HTR-8/SVneo (cell line): ENCODE results near the gene TRAF3.
"Not testable (repeated sequence)": the region's sequence is repeated elsewhere in the genome, so short reads cannot be mapped to it uniquely, and the experiment has no call there.

Source experiments
- DNase-seq: peaks from one replicate; pipeline ENCODE4 v3.0.0; 2011; ENCODE audit warnings: low spot score, mixed read lengths; ENCODE audit not compliant: insufficient read length
- FAIRE-seq: peaks from 2 replicates; lab custom pipeline; 2011; peaks lifted over from hg19 to GRCh38; lab: Jason Lieb, UNC

Gene TRAF3

GRCh38 chr14:102849526-102850379 lies 72.5 kb downstream of the TRAF3 start:
- FAIRE-seq (peak; percentile 48), DNase-seq (no peak)

- no peak for DNase-seq
- FAIRE-seq, result no peak
These were observed 76.4 kb downstream of the TRAF3 start for GRCh38 chr14:102853648-102854047.

- no peak for DNase-seq
- FAIRE-seq, result no peak
These were observed 76.9 kb downstream of the TRAF3 start for GRCh38 chr14:102854091-102854703.

GRCh38 chr14:102856179-102856578 lies 78.9 kb downstream of the TRAF3 start:
- FAIRE-seq, result no peak
- DNase-seq, result no peak

- FAIRE-seq (no peak), DNase-seq (no peak)
These were observed 80.2 kb downstream of the TRAF3 start for GRCh38 chr14:102857444-102857843.

GRCh38 chr14:102859911-102860310 lies 82.7 kb downstream of the TRAF3 start:
- FAIRE-seq (no peak), DNase-seq (no peak)

GRCh38 chr14:102862154-102862773 lies 85.0 kb downstream of the TRAF3 start:
- DNase-seq (no peak), FAIRE-seq (no peak)

GRCh38 chr14:102863381-102863780 lies 86.1 kb downstream of the TRAF3 start:
- FAIRE-seq (no peak), DNase-seq (no peak)

- FAIRE-seq, DNase-seq: not testable (repeated sequence)
These were observed 88.7 kb downstream of the TRAF3 start for GRCh38 chr14:102865916-102866315.

GRCh38 chr14:102866982-102867761 lies 89.9 kb downstream of the TRAF3 start:
- FAIRE-seq, result no peak
- DNase-seq, result no peak

GRCh38 chr14:102867826-102868580 lies 90.8 kb downstream of the TRAF3 start:
- DNase-seq (no peak), FAIRE-seq (no peak)

GRCh38 chr14:102868956-102869547 lies 91.8 kb downstream of the TRAF3 start:
- no peak for FAIRE-seq
- no peak for DNase-seq

- no peak for FAIRE-seq
- no peak for DNase-seq
These were observed 93.0 kb downstream of the TRAF3 start for GRCh38 chr14:102870246-102870645.

GRCh38 chr14:102870994-102871831 lies 94.0 kb downstream of the TRAF3 start:
- FAIRE-seq (no peak), DNase-seq (no peak)

- DNase-seq, result no peak
- no peak for FAIRE-seq
These were observed 94.8 kb downstream of the TRAF3 start for GRCh38 chr14:102872020-102872419.

- no peak for FAIRE-seq
These were observed 95.9 kb downstream of the TRAF3 start for GRCh38 chr14:102873131-102873530.

GRCh38 chr14:102873546-102874061 lies 96.4 kb downstream of the TRAF3 start:
- no peak for DNase-seq
- no peak for FAIRE-seq

More at GRCh38 chr14:102873131-102873530, 95.9 kb downstream of the TRAF3 start:
- DNase-seq, result no peak

- DNase-seq (no peak), FAIRE-seq (no peak)
These were observed 98.4 kb downstream of the TRAF3 start for GRCh38 chr14:102875652-102876051.
